ENCODE results near the gene GFI1.

GFI1 gene

DNA sequence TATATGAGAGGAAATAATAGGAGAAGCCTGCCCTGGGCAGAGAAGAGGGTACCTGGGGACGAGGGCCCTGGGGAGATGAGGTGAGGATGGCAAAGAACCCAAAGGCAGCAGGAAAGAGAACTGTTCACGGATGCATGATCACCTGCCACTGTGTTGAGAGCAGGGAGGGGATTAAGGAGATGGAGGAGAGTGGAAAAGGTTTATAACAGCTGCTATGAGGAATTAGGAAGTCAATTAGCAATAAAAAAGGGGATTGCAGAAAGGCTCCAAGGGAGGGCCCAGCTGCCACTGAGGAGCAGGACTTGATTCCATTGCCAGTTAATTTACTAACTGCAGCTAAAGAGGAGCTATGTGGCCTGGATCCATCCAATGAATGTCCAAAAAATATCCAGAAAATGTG is 61.1 kb downstream of the GFI1 start:
- no peaks in the 10 kb centered on the region for H3K9me3 ChIP-seq (ENCODE audit: control insufficient read depth, low read depth, low read length)
- no peaks in the 10 kb centered on the region for H3K27me3 ChIP-seq (ENCODE audit: control insufficient read depth, insufficient read depth, low read length)
- no peak overlapping the region for H3K27ac ChIP-seq (ENCODE audit: low read length)
- peaks cover 18% of the 10 kb centered on the region for H3K4me1 ChIP-seq (ENCODE audit: control insufficient read depth, low read depth, low read length)
- no peaks in the 10 kb centered on the region for H3K36me3 ChIP-seq (ENCODE audit: control insufficient read depth, low read depth, low read length)
- H3K9ac ChIP-seq (ENCODE audit: low read length) = no peak overlapping the region
- no peak overlapping the region for H3K4me3 ChIP-seq (ENCODE audit: low read length)

All from iPS-18a (cell line).